LoVo (cell line): ENCODE results near the gene POU3F2.
A peak's percentile ranks its signal among the peaks of the same experiment; 100 is the strongest.

Experiments used
- DNase-seq: peaks from one replicate; pipeline ENCODE4 v3.0.0-alpha.2; 2016; ENCODE audit warnings: low spot score

POU3F2 gene

DNA sequence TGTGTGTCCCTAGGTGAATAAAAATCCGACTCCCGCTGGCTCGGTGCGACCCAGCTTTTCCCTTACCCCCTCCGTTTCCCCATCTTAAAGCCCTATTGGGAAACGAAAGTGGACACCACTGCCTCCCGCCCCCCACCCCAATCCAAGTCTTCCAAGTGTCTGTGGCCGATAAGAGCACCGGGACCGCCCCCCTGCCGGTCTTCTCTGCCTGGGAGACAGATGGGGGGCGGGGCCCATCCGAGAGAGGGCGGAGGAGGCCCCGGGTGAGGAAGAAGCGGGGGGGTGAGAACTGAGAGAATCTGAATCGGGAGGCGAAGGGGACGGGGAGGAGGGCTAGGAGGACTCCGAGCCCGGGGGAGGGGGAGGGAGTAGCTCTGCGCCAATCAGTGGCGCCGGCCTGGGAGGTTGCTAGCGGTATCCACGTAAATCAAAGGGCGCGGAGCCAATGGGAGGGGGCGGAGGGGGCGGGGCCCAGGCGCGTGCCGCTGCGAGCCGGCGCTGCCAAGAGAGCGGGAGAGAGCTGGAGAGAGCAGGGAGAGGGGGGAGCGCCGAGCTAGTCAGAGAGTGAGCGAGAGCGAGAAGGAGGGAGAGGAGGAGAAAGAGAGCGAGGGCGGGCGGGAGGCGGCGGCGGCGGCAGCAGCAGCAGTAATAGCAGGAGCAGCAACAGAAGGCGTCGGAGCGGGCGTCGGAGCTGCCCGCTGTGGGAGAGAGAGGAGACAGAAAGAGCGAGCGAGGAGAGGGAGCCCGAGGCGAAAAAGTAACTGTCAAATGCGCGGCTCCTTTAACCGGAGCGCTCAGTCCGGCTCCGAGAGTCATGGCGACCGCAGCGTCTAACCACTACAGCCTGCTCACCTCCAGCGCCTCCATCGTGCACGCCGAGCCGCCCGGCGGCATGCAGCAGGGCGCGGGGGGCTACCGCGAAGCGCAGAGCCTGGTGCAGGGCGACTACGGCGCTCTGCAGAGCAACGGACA lies at the start of gene POU3F2:
Gene POU3F2 (plus strand): TSS at position 515 of the 972 bp plus-strand sequence. CDS start 300 bp downstream, at position 815.
- peak; percentile 39 for DNase-seq

DNA sequence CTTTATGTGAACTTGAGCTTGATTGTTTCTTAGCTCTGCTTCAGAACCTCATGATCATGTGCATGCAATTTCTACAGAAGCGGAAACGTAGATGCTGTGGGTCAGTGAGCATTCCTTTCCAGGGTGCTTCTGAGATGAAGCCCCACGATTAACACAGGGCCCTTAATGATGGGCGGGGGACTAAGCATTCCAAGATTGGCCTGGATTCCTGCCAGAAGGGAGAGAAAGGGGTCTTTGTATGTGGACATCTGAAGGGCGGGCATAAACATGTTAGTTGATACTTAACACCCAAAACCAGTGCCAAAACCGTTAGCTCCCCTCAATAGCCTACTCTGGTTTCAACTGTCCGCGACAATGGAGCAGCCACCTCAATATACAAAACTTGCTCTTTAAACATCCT lies 46.9 kb upstream of the POU3F2 start:
- DNase-seq = no peak

DNA sequence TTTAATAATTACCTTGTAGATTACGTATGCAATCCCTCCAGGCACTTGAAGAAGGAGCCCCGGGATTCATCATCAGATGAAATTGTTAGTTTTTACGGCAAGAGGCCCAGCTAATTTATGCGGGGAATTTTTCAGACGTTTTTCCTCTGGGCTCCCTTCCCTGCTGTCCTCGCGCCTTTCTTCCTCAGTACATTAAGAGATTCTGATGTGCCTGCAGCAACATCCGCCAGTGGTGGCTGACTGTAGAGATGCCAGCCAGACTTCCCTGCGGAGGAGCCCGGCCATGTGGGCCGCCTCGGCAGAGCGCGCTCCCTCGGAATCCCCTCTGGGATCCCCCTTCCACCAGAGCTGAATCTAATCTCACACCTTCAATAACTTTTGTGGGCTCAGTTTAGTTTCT lies 46.4 kb upstream of the POU3F2 start:
- no peak for DNase-seq

DNA sequence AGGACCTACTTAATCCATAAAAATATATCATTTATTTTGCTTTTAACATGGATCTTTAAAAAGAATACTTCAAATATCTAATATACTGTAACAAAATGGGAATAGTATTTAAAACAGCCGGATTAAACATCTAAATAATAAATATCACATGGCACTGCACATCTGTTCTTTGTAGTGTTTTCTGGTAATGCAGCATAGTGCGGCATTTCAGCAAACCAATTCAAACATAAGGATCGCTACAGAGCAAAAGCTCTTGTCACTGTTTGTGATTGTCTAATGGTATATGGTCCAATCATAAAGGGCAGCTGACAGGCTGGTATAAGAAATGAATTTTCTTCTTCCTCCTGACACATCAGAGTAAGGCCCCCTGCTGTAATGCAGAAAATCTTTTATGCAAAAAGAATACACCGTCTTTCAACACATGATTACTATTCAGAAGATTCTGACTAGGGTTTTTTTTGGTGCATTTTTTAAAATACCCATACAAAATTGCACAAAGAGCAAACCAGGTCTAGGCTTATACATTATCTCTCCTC lies 40.0 kb upstream of the POU3F2 start:
- DNase-seq = no peak

DNA sequence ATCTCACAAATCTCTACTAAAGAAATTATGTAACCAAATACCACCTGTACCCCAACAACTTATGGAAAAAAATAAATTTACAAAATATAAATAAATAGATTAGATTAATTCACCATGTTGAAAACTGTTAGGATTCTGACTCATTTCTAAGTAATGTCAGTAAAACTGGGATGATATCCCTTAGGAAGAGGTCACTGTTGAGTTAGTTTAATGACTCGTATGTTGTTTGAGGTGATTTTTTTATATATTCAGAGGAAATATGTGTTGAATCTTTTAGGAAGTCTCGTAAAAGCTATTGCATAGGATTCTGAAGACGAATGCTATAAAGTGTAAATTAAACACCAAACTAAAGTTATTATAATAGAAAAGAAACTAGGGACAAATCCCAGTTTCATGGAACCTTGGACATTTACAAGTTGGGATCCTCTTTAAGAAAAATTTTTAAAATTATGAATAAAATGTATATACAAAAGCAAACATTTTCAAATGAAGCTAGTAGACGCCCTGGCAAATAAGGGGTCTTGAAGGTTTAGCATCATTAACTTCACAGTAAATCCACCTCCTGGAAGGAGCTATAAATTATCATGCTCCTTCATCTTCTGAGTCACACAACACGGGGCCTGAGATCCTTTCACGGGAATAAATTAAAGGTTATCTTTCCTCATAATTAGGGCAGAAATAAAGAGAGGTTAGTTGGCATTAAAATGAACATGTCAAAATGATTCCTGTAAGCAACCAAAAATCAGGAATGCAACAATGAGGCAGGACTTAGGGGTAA lies 37.0 kb upstream of the POU3F2 start:
- DNase-seq = no peak

DNA sequence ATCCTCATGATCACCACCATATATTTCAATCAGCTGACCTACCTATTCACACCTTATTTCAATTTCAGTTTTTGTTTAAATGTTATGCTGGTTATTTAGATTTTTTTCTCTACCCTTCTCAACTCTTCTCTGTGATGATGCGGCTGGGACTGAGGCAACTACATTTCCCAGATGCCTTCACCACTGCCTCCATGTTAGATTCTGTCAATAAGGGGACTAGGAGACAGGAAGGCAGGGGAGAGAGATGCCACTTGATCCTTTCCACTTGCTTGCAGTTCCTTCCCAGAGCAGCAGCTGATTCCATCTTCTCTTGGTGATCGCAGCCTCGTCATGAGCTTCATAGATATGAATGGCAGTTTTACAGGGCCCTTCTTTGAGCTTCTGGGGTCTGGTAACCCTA lies 33.5 kb upstream of the POU3F2 start:
- DNase-seq = no peak

DNA sequence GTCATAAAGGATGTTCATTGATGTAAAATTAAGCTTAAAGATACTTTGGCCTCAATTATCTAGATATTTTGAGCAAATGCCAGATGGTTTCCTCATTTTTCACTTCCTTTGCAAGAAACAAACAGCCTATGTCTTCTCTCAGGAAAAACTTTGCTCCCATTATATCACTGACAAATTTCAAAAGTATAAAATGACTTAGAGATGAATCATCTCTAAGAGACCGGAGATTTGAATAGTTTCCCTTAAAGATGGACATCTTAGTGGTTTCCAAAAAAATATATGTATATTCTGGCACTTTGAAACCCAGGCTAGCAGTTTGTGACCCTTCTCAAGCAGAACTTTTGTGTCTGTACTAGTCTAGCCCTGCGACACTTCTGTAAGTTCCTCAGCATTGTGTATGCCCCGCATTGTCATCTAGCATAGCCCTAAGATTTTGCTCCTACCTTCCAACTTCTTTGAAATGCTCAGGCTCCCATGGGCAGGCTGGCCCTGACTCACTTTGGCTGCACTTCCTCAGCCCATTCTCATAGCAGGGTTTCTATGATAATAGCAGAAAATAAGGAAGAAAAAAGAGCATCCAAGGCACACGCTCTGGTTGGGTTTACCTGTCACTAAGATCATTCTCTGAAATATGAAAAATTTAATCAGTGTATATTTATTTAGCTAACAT lies 25.7 kb upstream of the POU3F2 start:
- DNase-seq = no peak

DNA sequence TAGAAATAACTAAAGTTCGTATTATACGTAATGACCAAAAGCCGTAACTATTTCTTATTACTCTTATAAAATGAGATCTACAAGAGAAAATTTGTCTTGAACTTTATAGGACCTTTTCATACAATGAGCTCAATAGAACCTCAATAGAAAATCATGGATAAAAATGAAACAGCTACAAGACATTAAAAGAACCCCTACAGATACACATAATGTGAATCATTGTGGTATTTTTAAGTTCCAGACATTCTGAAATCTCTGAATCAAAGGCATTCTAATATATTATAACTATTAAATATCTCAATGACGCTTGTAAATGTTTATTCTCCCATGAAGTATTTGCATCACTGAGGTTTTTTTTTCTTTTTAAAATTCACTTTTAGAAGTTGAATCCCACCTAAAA lies 22.2 kb upstream of the POU3F2 start:
- DNase-seq = no peak

DNA sequence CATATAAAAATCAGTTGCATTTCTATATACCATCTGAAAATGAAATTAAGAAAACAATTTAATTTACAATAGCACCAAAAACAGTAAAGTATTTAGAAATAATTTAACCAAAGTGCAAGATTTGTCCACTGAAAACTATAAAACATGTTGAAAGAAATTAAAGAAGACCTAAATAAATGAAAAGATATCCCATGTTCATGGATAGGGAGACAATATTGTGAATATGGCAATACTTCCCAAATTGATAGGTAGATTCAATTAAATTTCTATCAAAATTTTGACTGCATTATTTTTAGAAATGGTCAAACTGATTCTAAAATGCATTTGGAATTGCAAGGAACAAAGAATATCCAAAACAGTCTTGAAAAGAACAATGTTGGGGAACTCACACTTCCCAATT lies 17.6 kb upstream of the POU3F2 start:
- no peak for DNase-seq

DNA sequence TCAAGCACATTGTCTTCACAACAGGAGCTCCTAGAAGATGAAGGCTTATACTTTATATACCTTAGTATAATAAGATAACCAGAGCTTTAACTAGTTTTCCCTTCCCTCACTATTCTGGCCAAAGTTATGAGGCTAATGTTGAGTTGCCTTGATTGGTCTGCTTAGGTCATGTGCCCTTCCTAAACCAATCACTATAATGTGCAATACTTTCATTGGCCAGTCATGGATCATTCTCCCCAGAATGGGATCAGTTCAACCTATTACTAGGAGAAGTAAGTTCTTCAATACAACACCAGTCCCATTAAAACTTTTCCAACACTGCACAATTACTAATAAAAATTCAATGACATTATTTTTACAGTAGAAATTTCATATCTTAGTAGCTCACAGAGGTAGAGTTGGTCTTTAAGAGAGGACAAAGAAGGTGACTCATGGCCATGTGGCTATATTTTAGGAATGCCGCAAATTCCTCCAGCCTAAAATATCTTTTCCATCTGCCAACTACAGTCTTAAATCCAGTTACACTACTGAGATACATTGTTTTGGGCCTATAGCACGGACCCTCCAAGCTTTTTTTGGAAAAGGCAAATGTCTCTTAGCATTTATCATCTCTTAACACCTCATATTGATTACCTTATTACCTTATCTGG lies 12.5 kb upstream of the POU3F2 start:
- DNase-seq = no peak

DNA sequence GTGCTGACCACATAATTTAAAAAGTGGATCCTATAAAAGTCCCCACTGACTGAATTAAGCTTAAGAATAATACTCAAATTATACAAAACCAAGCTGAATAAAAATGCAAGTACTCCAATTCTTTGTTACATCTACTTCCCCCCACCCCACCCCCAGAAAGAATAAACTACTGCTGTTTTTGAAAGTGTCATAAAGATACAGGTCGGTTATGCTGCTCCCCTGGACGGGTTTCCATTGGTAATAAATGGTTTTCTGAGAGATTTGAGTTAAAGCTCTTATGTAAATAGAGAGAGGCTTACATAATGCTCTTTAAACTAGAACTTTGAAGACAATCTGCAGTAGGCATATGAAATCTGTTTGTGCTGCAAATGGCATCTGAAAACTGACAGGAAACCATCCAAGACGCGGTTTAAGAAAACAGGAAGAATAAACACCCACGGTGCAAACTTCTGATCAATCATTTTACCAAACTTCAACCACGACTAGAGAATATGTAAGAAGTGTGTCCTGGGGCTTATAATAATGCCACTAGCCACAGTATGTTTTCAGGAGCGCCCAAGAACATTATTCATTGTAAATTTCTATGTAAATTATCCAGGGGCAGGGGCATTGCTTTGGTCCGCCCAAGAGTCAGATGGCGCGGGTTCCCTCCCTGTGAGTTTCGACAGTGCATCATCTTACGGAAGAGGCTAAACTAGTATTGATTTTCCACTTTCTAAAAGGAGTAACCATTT lies 10.8 kb upstream of the POU3F2 start:
- DNase-seq = no peak

DNA sequence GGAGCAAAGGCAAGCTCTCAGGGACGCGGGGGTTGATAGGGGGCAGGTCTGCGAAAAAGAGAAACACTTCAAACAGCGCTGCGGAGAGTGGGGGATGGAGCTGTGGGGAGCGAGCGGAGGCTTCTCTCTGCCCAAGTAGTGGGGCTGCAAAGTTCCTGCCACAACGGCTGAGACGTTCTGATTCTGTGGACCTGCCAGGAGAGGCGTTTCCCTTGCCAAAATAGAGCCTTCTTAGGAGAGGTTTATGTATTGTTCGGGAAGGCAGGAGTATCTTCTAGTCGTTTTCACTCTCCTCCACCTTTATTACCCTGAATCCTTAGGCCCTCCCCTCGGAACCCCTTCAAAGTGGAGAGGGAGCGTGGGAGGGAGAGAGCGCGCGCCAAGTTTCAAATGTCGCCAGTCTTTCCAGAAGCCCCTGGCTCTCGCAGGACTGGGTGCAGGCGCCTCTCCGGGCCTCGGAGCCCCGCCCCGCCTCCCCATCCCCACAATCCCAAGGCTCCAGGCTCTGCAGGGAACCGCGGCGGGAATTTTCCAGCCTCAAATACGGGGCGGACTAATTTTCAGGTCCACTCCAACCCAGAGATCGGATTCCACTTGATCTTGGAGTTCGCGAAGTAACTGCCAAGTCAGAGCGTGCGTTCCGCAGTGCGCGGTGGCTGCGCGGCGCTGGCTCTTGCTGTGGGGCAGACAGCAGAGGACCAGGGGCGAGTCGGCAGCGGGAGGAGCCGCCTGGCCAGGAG lies 10.0 kb upstream of the POU3F2 start:
- DNase-seq = no peak

DNA sequence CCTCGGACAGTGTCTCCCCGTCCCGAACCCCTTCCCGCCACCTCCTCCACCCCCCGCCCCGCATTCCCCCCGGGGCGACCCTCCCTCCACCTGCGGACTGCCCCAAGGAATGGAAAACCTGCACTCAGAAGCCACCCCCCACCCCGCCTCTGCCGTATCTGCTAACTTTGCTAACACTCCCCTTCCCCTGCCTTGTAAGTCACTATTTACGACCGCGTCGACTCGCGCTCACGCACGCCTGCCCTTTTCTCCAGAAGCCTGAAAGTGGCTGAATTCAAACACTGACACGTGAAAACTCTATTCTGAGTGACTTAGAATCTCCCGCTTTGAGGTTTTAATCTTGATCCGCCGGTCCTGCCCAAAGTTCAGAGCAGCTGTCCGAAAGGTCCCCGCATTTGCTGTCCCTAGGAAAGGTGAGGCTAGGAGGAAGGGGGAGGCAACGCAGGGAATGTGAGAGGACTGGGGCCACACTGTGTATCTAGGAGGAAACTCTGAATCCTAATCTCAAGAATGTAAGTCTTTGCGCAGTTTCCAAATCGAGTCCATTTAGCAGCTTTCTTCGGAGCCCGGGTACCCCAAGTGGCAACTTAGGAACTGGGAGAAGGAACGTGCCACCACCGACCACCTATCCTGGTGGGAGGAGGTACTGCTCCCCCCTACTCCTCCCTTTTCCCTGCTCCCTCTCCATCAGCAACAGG lies 9.3 kb upstream of the POU3F2 start:
- no peak for DNase-seq

DNA sequence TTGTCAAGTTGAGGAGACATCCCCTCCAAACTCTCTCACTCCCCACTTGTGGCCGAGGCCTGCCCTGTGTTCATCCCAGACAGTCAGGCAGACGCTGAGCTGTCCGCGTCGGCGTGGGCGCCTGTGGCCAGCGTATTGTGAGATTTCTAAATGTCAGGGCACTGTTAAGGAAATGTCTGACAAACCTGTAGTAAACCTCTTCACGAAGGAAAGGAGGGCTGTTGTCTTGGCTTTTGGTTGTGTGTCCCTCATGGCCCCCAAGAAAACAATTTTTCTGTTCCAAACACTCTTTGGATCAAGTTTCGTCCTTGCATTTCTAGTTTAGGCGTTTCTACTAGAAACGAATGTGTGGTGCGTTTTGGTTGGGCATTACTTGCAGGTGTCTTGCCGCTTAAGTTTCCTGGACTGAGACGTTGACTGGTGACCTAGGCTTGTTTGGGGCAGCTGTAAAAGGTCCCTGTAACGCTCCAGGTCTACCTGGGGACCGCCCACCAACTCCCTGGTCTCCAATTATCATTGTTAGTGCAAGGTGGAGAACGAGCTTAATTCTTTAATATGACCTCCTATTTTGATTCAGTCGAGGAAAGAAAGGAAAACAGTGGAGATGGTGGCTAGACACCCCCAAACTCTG lies 8.7 kb upstream of the POU3F2 start:
- no peak for DNase-seq

DNA sequence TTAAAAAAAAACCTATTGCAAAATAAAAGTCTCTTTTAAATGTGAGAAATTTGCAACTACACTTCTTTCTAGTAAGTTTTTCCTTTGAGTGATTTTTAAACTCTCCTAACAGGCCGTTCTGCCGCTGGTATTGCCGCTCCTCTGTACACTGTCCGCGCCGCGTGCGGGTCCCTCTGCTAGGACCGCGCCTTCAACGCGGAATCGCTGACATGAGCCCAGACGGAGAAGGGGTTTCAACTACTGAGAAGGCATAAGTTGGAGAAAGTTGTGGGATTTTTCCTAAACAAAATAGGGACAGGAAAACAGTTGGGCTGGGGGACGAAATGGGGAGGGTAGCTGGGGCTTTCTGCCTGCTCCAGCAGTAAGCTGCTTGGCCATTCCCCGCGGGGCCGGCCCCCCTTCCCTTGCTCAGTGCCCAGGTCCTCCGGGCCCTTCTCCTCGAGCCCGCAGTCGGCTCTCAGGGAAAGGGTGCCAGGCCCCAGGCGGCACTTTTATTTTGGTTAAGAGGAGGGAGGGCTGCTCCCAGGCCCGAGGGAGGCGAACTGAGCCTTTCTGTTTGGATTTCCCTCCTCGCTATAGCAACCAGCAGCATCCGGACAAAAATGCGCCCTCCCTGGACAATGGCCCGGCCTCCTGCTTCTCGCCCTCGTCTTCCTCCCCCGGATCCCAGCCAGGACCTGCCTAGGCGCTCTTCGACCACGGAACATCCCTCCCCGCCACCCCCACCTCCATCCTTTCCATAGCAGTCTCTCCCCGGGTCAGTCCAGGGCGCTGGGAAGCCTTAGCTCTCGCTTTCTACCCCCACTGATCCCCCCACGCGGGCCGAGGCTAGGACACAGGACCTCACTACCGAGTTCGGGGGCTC lies 6.8 kb upstream of the POU3F2 start:
- DNase-seq = no peak

DNA sequence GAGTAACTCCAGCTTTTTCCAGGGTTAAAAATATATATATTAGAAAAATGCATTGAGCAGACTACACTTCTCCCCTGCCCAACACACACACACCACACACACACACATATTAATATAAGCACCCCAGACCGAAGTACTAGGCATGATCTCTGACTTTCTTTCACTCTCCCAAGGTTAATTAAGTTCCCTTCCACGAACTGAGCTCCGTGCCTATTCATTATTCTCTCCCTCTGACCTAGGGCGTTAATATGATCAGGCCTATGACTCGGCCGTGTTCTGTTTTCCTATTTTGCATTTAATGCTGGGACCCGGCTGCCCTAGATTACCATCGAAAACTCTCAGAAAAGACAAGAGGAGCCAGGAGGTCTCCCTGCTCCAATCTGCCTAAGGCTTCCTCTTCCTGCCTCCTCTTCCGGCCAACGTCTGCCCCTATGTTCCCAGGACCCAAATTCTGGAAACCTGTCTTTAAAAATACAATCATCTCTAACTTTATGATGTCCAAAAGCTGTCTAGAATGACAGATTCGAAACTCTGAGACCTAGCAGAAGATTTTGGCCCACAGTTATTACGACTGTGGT lies 6.1 kb upstream of the POU3F2 start:
- DNase-seq = no peak

DNA sequence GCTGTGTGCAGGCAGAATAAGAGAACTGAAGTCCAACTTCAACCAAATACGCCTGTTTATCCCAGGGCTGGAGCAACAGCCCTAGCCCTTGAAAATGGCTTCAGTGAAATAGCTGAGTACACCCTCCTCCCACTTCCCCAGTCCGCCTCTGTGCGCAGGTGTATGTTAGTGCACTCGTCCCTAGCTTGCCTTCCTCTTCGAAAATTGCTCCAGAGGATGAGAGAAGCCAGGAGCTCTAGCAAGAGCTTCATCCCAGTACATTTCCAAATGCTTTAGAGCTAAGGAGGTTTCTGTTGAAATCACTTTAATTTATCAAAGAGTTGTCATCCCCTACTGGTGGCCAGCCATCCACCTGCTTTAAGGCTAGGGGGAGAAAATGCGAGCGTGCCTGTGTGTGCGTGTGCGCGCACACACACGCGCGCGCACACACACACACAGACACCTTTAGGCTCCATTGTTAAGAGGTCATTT lies 5.4 kb upstream of the POU3F2 start:
- no peak for DNase-seq

DNA sequence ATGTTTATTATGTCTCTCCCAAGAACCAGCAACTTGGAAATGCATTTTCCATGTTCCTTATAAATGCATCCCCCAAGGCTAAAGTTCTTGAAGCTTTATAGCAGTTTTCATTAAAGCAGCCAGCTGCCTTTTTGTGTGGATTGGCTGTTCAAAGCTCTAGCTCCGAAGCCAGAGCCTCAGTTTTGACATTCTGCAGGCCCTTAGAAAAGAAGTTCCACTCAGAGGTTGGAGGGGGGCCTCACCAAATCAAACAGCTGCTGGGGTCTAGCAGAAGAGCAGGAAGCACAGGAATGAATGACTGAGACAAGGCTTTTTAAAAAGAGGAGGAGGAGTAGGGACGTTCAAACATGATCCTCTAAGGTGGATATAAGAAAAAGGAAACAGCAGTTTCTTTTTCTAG lies 4.2 kb upstream of the POU3F2 start:
- no peak for DNase-seq
